Activated naive CD8-positive, alpha-beta T cell treated with anti-CD3 and anti-CD28 coated beads, Interleukin-2, amount 50 U/mL, for 16 hours (primary cell): ENCODE measurements around the gene ZBTB24.

Experiments
- DNase-seq: peaks from one replicate; pipeline ENCODE4 v3.0.0-alpha.2; 2020; ENCODE audit warnings: low read depth, low spot score

ZBTB24 gene

DNA sequence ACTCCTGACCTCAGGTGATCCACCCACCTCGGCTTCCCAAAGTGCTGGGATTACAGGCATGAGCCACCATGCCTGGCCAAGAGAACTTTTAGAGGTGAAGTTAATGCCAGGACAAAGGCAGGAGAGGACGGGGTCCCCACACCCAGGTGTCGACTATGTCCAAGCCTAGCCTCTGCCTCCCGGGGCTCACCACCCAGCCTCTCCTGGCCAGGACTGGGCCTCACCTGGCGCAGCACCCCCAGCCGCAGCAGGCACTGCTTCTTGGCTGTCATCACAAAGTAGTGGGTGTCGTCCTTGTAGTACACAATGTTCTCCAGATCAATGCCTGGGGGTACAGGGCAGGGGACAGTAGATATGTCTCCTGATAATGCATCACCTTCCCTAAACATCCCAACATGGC, 31.6 kb downstream of the ZBTB24 start:
- no peak for DNase-seq

- no peak for DNase-seq
These were observed 32.2 kb downstream of the ZBTB24 start for GRCh38 chr6:109450801-109451200.

DNA sequence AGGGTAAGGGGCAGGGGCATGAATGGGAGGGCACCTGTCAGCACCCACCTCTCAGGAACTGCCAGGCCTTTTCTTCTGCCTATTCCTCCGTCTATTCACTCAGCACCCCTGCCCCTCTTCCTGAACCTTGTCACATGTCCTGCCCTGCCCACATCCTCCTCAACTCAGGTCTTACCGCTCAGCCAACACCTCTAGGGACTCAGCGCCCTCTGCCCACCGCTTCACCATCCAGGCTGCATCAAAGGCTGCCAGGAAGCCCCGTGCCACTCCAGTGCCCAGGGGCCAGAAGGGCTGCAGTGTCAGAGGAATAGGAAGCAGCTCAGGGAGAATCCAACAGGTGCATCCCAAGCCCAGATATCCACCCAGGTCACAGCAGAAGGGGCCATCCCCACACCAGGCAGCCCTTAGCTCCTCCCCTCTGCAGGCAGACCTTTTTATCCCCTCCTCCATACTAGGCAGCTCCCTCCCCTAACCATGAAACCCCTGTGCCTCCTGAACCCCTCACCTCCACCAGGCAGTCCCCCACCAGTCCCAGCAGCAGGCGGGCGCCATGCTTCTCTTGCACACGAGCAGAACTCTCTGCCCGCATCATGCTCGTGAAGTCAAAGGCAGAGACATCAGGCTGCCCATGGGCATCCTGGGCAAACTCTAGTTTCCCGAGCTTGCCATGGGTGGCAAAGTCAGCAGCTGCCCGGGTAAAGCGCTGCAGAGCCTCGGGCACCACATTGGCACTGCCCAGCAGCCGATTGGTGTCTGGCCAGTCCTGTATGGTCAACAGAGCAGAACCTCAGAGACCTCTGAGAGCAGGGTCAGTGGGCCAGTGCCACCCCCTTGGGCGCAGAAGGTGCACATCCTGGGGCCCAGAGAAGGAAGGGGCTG, 33.0 kb downstream of the ZBTB24 start:
- no peak for DNase-seq

DNA sequence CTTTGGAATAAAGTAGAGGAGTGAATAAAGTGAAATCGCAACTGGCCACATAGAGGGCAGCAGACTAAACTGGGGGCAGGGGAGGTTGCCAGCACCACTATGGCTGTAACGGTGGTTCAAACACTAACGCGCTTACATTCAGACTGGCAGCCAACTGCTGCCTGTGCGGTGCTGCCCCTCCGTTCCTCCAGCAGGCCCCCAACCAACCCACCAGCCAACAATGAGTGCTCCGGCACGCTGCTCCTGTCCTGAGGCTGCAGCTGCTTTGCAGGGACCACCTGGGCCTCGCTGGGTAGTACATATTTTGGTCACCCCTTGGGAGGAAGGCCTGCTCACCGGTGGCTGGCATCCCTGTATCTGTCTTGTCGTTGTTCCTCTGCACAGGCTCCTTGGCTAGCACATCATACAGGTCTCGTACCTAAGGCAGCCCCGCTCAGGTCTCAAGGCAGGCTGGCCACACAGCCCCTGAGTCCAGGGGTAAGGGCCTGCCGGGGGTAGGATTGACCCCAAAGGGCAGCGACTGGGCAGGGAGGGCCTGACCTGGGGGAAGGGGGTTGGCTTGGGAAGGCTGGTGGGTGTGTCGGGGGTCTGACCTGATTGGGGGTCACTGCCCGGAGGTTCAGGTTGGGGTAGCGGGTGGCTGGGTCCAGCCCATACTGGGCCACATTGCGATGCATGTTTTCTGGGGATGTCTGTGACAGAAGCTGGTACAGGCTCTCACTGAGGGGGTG, 33.8 kb downstream of the ZBTB24 start:
- no peak for DNase-seq

DNA sequence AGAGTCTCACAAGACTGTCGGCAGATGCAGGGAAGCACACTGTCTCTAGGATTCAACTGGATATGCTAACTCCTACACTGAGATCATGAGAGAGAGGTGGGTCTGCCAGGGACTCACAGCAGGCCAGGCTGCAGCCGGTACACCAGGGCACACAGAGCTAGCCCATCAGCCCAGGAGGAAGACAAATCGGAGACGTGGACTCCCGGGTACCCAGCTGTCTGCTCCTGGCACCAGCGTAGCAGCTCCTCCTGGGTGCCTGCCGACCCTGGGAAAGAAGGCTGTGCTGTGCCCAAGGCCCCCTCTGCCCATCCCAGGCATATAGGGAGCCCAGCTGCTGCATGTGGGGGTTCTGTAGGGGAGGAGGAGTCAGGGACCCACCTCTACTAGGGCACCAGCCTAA, 34.4 kb downstream of the ZBTB24 start:
- no peak for DNase-seq

DNA sequence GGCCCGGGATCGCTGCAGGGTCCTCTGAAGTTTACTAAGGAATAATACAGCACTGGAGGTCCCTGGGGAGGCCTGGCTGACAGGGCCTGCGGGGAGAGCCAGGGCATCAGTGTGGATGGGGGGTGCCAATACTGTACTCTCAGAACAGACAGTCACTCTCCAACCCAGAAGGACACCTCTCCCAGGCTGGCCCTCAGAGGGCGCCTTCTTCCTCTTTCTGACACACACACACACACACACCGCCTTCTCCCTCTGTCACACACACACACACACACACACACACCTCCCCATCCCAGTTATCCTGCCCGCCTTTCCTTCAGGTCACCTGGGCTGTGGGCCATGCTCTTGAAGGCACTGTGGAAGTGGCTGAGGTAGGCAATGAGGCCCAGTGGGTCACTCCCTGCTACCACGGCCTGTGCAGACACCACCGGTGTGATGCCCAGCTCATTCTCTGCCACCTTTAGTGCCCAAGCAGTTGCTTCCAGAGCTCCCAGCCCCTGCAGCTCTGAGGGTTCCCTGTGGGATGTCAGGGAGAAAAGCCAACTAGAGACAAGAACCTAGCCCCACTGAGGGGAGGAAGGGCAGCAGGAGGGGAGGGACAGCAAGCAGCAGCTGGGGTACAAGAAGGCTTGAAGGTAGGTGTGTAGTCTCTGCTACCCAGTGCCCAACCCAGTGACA, 35.0 kb downstream of the ZBTB24 start:
- DNase-seq, result no peak

GRCh38 chr6:109447087-109447486, 35.9 kb downstream of the ZBTB24 start:
- no peak for DNase-seq

GRCh38 chr6:109446541-109446940, 36.5 kb downstream of the ZBTB24 start:
- DNase-seq, result no peak

DNA sequence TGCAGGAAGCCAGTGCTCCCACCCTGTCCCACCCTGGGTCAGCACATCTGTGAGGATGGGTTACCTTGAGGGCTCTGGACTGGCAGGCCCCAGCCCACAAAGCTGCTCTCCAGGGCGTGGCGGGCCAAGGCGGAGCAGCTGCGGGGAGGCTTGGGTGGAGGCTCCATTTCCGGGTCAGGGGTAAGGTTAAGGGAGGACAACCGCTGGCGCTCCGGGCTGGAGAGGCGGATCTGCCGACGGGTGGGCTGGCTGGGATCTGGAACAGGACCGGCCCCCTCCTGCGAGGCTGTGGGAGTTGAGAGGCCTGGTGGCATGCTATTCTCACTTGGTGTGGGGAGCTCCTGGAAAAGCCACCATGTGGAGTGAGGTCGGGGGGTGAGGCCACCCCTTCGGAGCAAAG, 36.9 kb downstream of the ZBTB24 start:
- DNase-seq, result no peak

DNA sequence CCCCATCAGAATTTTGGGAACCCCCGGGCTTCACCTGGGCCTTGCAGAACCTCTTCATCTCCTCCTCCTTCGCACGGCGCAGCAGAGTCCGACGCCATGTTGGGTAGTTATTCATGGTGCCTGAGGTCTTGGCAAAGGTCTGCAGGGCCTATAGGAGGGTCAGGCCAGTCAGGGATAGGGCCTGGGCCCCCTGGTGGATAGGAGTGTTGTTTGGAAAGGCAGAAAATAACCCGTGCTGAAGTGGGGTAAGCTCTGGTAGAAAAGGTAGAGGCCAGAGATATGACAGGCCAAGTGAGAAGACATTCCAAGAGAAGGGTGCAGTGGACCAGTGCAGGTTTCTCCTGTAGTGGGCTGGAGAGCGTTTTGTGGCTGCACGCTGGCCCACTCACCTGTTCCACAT, 37.6 kb downstream of the ZBTB24 start:
- DNase-seq, result no peak

- no peak for DNase-seq
These were observed 39.5 kb downstream of the ZBTB24 start for GRCh38 chr6:109443425-109443950.

- no peak for DNase-seq
These were observed 40.6 kb downstream of the ZBTB24 start for GRCh38 chr6:109442393-109442924.

DNA sequence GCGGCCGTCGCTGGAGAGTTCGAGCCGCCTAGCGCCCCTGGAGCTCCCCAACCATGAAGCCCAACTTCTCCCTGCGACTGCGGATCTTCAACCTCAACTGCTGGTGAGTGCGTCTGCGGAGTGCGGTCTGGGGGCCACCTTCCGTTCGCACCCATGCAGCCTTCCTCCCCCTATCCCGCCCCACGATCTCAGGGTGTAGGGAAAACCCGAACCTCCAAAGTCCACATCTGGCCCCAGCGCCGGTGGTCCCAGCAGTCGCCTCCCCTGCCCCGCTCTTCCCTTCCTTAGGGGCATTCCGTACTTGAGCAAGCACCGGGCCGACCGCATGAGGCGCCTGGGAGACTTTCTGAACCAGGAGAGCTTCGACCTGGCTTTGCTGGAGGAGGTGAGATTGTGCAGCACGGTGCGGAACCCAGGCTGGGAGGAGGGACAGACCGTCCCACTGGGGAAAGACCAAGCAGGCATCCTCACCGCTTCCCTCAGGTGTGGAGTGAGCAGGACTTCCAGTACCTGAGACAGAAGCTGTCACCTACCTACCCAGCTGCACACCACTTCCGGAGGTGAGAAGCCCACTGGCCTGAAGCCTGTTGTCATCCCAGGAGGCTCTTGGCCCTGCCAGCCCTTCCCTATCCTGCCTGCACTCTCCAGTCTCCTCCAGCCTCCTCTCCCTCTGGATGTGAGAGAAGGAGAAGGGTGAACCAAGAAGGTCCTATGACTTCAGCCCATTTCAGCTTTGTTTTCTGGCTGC, 41.8 kb downstream of the ZBTB24 start:
- DNase-seq, result no peak

GRCh38 chr6:109440331-109441068, 42.5 kb downstream of the ZBTB24 start, which contains the start of the genes PPIL6 and SMPD2:
PPIL6 (minus strand) TSS chr6:109440628; CDS start chr6:109440590, 38 bp downstream.
SMPD2 (plus strand) TSS chr6:109440724; CDS start chr6:109441122, 398 bp downstream.
- peak; percentile 52 for DNase-seq

DNA sequence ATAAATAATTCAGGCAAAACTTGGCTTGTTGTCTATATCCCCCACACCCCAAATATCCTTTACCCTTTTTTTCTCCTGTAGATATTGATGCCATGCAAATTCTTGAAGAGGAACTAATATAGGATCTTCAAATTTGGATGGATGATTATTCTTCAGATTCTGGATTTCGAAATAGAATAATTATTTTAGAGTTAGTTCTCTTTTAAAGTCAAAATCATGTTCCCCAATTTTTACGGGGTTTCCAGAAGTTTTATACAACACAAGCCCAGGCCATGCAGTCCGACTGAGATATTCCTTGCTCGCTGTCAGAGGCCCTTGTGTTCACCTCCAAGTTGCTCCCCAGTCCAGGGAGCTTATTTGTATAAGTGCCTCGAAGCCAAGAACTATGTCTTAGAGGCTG, 47.0 kb downstream of the ZBTB24 start:
- DNase-seq, result no peak

DNA sequence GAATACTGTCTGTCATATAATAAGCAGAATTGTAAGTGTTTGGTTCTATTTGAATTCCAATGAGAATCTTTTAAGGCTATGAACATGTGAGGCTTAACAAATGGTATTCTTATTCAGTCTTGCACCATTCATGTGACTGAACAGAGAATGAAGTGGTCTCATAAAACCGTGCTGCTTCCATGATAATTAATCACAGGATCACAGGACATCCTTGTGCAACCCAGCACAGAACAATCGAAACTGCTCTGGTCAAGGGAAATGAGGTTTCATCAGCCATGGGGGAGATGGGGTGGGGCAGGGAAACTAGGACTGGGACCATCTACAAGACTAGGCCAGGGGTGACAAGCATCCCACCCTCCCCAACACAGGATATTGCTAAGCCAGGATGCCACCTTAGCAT, 48.6 kb downstream of the ZBTB24 start:
- no peak for DNase-seq

GRCh38 chr6:109429496-109429895, 53.5 kb downstream of the ZBTB24 start:
- DNase-seq, result no peak

DNA sequence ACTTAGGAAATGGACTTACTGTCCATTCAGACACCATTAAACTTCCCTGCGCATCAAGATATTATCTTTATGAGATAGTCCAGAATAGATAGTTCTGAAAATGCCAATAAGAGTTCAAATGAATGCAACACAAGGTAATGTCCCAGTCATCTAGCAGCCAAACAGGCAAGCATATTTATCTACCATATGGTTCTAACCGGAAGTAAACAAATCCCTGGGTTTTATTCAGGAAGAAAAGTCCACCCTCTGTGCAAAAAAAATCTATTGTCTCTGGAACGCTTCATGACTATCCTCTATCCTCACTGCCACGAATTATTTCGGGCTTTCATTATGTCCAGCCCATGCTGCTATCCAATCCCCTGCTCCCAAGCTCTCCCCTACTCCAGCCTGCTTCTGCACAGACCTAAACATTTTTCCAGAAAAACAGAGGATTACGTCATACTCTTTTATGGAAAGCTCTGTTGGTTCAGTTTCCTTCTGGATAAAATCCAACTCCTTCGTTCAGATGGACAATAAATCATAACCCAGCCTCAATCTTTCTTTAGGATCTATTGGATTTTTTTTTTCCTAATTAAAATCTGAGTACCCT, 54.0 kb downstream of the ZBTB24 start:
- DNase-seq, result no peak

GRCh38 chr6:109424946-109425345, 58.1 kb downstream of the ZBTB24 start:
- DNase-seq, result no peak

GRCh38 chr6:109421184-109421583, 61.8 kb downstream of the ZBTB24 start:
- DNase-seq, result no peak
